Trophoblast cell (in vitro differentiated cells and primary cell): ENCODE measurements around the gene SCO1.
A peak's percentile ranks its signal among the peaks of the same experiment; 100 is the strongest.

Experiments
- DNase-seq, 2 donors: peaks; one replicate each; pipeline ENCODE4 v3.0.0-alpha.2; 2016
- H2AFZ ChIP-seq: 2 replicates; pipeline ENCODE4 v1.6.1; 2013; ENCODE audit warnings: low read length, moderate library complexity, mild to moderate bottlenecking; ENCODE audit not compliant: insufficient read depth, poor library complexity
- H2AK5ac ChIP-seq: 2 replicates; pipeline ENCODE4 v1.6.1; 2013; ENCODE audit warnings: mild to moderate bottlenecking, low read length
- H2BK120ac ChIP-seq: 2 replicates; pipeline ENCODE4 v1.6.1; 2013; ENCODE audit warnings: low read length, mild to moderate bottlenecking, moderate library complexity; ENCODE audit not compliant: insufficient read depth, poor library complexity
- H2BK12ac ChIP-seq: 2 replicates; pipeline ENCODE4 v1.6.1; 2013; ENCODE audit warnings: mild to moderate bottlenecking, low read length, moderate library complexity
- H2BK5ac ChIP-seq: 2 replicates; pipeline ENCODE4 v1.6.1; 2013; ENCODE audit warnings: low read length, low read depth, moderate library complexity, mild to moderate bottlenecking; ENCODE audit not compliant: poor library complexity
- H3K14ac ChIP-seq: 2 replicates; pipeline ENCODE4 v1.6.1; 2013; ENCODE audit warnings: mild to moderate bottlenecking, low read length
- H3K18ac ChIP-seq: 2 replicates; pipeline ENCODE4 v1.6.1; 2013; ENCODE audit warnings: mild to moderate bottlenecking, low read length
- H3K23ac ChIP-seq: 2 replicates; pipeline ENCODE4 v1.6.1; 2013; ENCODE audit warnings: low read length
- H3K27ac ChIP-seq: 2 replicates; pipeline ENCODE4 v1.5.1; 2013; ENCODE audit warnings: low read depth, mild to moderate bottlenecking, inconsistent platforms, low read length, moderate library complexity
- H3K27me3 ChIP-seq: 2 replicates; pipeline ENCODE4 v1.6.1; 2013; ENCODE audit warnings: inconsistent platforms, mild to moderate bottlenecking, low read length, moderate library complexity; ENCODE audit not compliant: insufficient read depth
- H3K36me3 ChIP-seq, 2 experiments: 1 replicate in 1 of 2; 2 replicates in 1 of 2; pipeline ENCODE4 v1.6.1; 2013; ENCODE audit warnings: low read length in 2 of 2, mild to moderate bottlenecking in 2 of 2, moderate library complexity in 1 of 2; ENCODE audit not compliant: insufficient read depth in 2 of 2, control insufficient read depth in 1 of 2
- H3K4ac ChIP-seq: 2 replicates; pipeline ENCODE4 v1.6.1; 2013; ENCODE audit warnings: low read depth, mild to moderate bottlenecking, low read length, moderate library complexity
- H3K4me1 ChIP-seq, 2 experiments: 1 replicate in 1 of 2; 2 replicates in 1 of 2; pipeline ENCODE4 v1.6.1; 2013; ENCODE audit warnings: low read length in 2 of 2, mild to moderate bottlenecking in 2 of 2, moderate library complexity in 1 of 2; ENCODE audit not compliant: insufficient read depth in 2 of 2, control insufficient read depth in 1 of 2
- H3K4me2 ChIP-seq: 2 replicates; pipeline ENCODE4 v1.6.1; 2013; ENCODE audit warnings: inconsistent platforms, mild to moderate bottlenecking, low read length, moderate library complexity
- H3K4me3 ChIP-seq: 2 replicates; pipeline ENCODE4 v1.5.1; 2013; ENCODE audit warnings: mild to moderate bottlenecking, low read depth, low read length, inconsistent platforms
- H3K79me1 ChIP-seq: one replicate; pipeline ENCODE4 v1.6.1; 2013; ENCODE audit warnings: low read length
- H3K79me2 ChIP-seq: 2 replicates; pipeline ENCODE4 v1.6.1; 2013; ENCODE audit warnings: low read length, mild to moderate bottlenecking; ENCODE audit not compliant: control insufficient read depth, insufficient read depth, poor library complexity
- H3K9ac ChIP-seq: 2 replicates; pipeline ENCODE4 v1.6.1; 2013; ENCODE audit warnings: mild to moderate bottlenecking, low read length
- H3K9me3 ChIP-seq: 2 replicates; pipeline ENCODE4 v1.6.1; 2013; ENCODE audit warnings: low read depth, mild to moderate bottlenecking, control low read depth, inconsistent platforms, low read length; ENCODE audit not compliant: insufficient read depth
- H4K12ac ChIP-seq: 2 replicates; pipeline ENCODE4 v1.6.1; 2013; ENCODE audit warnings: low read depth, mild to moderate bottlenecking, low read length, moderate library complexity
- H4K8ac ChIP-seq: 2 replicates; pipeline ENCODE4 v1.6.1; 2013; ENCODE audit warnings: low read depth, mild to moderate bottlenecking, low read length, moderate library complexity
- H4K91ac ChIP-seq: one replicate; pipeline ENCODE4 v1.6.1; 2013; ENCODE audit warnings: low read depth, mild to moderate bottlenecking, low read length, moderate library complexity
- whole genome bisulfite sequencing: extraction: QIAGEN DNeasy Blood & Tissue Kit; methylation state at CpG from one replicate; pipeline ENCODE4 v1.1.7; 2013; ENCODE audit warnings: missing lambda C conversion rate; ENCODE audit not compliant: insufficient read length, insufficient coverage; ENCODE audit errors: extremely low coverage; 5-methylcytosine and 5-hydroxymethylcytosine counted together

Gene SCO1

DNA sequence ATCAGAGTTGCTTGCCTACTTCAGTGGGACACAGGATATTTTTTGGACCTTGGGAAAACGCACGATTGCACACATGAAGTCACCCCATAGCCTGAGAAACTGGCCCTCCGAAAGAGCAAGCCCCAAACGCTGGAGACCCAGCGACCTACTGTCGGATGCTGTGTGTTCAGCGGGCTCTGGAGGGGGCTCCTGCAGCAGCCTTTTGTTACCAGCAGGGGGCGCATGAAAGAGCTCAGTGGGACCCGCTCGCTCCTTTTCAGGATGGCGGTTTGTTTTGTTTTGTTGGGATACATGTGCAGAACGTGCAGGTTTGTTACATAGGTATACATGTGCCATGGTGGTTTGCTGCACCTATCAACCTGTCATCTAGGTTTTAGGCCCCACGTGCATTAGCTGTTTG is 68.6 kb downstream of the SCO1 start:
- no peak overlapping the region for H4K8ac ChIP-seq
- H3K9me3 ChIP-seq, result no peaks in the 10 kb centered on the region
- H2AFZ ChIP-seq, result no peak overlapping the region
- no peaks in the 10 kb centered on the region for H3K79me1 ChIP-seq
- no peak overlapping the region for H3K27ac ChIP-seq
- no peak overlapping the region for H2BK120ac ChIP-seq
- no peaks in the 10 kb centered on the region for H3K4me1 ChIP-seq
- no peak overlapping the region for H2BK5ac ChIP-seq
- H2AK5ac ChIP-seq, result no peak overlapping the region
- H3K79me2 ChIP-seq, result no peaks in the 10 kb centered on the region
- H3K4me3 ChIP-seq, result no peak overlapping the region
- WGBS, result no CpG with 5 or more reads among the region's 13 CpGs
- no peak overlapping the region for H2BK12ac ChIP-seq
- H3K4me2 ChIP-seq, result no peak overlapping the region
- no peak overlapping the region for H3K23ac ChIP-seq
- H3K4ac ChIP-seq, result no peak overlapping the region
- no peaks in the 10 kb centered on the region for H3K27me3 ChIP-seq
- DNase-seq, result peak in 1 of 2 donors; percentile 57
- no peak overlapping the region for H4K12ac ChIP-seq
- no peak overlapping the region for H4K91ac ChIP-seq
- no peaks in the 10 kb centered on the region for H3K36me3 ChIP-seq
- H3K9ac ChIP-seq, result no peak overlapping the region
- H3K18ac ChIP-seq, result no peak overlapping the region
- no peak overlapping the region for H3K14ac ChIP-seq

DNA sequence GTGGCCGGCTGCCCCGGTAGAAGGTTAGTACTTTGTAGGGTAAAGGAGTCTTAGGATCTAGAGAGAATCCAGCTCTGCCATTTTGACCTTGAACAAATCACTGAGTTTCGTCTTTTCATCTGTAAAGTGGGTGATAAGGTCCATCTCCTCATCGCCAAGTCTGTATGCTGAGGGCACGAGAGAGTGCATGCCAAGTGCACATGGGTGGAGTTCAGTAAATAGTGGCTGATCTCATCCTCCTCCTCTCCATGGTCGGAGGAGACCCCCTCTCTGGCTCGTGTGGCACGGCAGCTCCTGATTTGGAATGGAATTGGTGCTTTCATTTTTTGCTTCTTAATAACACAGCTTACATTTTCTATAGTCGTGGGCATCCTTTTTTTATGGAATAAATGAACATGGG is 70.9 kb downstream of the SCO1 start:
- Histone ChIP-seq H3K4me3 (no peak overlapping the region), H2BK120ac (no peak overlapping the region), H3K4me2 (no peak overlapping the region), H3K27ac (no peak overlapping the region), H3K27me3 (no peaks in the 10 kb centered on the region), H4K12ac (no peak overlapping the region), H3K23ac (no peak overlapping the region), H3K18ac (no peak overlapping the region), H4K8ac (no peak overlapping the region), H3K14ac (no peak overlapping the region), H3K4ac (no peak overlapping the region), H3K9ac (no peak overlapping the region), H4K91ac (no peak overlapping the region), H3K36me3 (no peaks in the 10 kb centered on the region), H2AK5ac (no peak overlapping the region), H2AFZ (no peak overlapping the region), H3K9me3 (no peaks in the 10 kb centered on the region), H3K79me1 (no peaks in the 10 kb centered on the region), H2BK12ac (no peak overlapping the region), H3K79me2 (no peaks in the 10 kb centered on the region), H2BK5ac (no peak overlapping the region), H3K4me1 (no peaks in the 10 kb centered on the region)
- DNase-seq, result no peak
- no CpG with 5 or more reads among the region's 9 CpGs for WGBS

DNA sequence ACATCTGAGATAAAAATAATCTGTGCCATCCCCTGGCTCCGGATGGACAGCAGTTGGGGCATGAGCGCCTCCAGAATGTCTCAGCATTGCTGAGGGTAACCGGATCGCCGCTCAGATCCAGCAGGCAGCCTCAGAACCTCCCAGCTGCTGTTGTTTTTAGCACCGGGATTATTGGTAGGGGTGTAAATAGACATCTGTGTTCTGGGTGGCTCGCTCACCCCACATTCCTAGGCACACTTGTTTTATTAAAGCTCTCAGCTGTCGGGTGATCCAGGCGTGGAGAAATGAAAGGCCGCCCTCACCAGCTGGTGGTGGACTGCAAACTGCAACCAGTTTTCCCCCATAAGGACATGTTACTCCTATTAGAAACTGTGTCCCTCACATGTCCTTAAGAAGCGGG is 72.4 kb downstream of the SCO1 start:
- no peak overlapping the region for H3K14ac ChIP-seq
- no peaks in the 10 kb centered on the region for H3K4me1 ChIP-seq
- H3K9ac ChIP-seq, result no peak overlapping the region
- H4K91ac ChIP-seq, result no peak overlapping the region
- no peak overlapping the region for H2BK12ac ChIP-seq
- H3K23ac ChIP-seq, result no peak overlapping the region
- H4K8ac ChIP-seq, result no peak overlapping the region
- no peak overlapping the region for H4K12ac ChIP-seq
- H3K4me3 ChIP-seq, result no peak overlapping the region
- no peak for DNase-seq
- H2BK120ac ChIP-seq, result no peak overlapping the region
- no CpG with 5 or more reads among the region's 11 CpGs for WGBS
- no peak overlapping the region for H3K4me2 ChIP-seq
- H3K79me2 ChIP-seq, result no peaks in the 10 kb centered on the region
- no peaks in the 10 kb centered on the region for H3K9me3 ChIP-seq
- H3K36me3 ChIP-seq, result no peaks in the 10 kb centered on the region
- no peak overlapping the region for H2AK5ac ChIP-seq
- H3K27ac ChIP-seq, result no peak overlapping the region
- no peaks in the 10 kb centered on the region for H3K79me1 ChIP-seq
- no peak overlapping the region for H2BK5ac ChIP-seq
- H3K27me3 ChIP-seq, result no peaks in the 10 kb centered on the region
- no peak overlapping the region for H2AFZ ChIP-seq
- no peak overlapping the region for H3K4ac ChIP-seq
- no peak overlapping the region for H3K18ac ChIP-seq

DNA sequence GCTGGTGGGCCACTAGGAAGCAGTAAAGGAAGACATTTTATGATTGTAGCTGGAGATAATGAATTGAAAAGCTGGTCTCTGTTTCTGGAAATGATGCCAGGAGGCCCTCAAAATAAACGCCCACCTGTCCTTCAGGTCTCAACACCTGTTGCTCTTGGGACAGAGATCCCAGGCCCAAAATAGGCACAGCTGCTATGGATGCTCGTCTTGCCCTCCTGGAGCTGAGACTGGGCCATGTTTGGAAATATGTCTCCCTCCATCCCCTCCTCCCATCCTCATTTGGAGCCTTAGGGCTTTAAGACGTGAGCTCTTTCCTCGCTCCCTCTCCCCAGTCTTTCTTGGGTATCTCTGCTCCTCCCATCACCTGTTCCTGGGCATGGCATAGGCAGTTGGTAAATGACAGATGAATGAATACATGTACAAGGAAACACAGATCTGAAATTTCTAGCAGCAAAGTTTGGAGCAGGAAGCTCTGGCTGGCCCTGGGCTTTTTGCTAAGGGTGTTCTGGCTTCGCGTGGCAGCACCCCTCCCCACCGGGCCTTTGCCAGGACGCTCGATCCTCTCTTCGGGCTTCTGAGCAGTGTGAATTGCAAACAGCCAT is 73.5 kb downstream of the SCO1 start:
- no CpG with 5 or more reads among the region's 10 CpGs for WGBS
- H3K18ac ChIP-seq, result no peak overlapping the region

More for the DNA sequence above, 73.5 kb downstream of the SCO1 start:
- H3K9me3 ChIP-seq, result no peaks in the 10 kb centered on the region
- no peak overlapping the region for H3K27ac ChIP-seq
- H3K4ac ChIP-seq, result no peak overlapping the region
- H3K79me1 ChIP-seq, result no peaks in the 10 kb centered on the region
- no peak overlapping the region for H4K8ac ChIP-seq
- DNase-seq, result no peak
- H2AFZ ChIP-seq, result no peak overlapping the region
- no peak overlapping the region for H2BK5ac ChIP-seq
- H4K12ac ChIP-seq, result no peak overlapping the region
- H3K4me1 ChIP-seq, result no peaks in the 10 kb centered on the region
- H2BK12ac ChIP-seq, result no peak overlapping the region
- H3K4me3 ChIP-seq, result no peak overlapping the region
- no peak overlapping the region for H2AK5ac ChIP-seq
- H3K27me3 ChIP-seq, result no peaks in the 10 kb centered on the region
- no peaks in the 10 kb centered on the region for H3K36me3 ChIP-seq
- no peak overlapping the region for H3K14ac ChIP-seq
- H4K91ac ChIP-seq, result no peak overlapping the region
- H3K9ac ChIP-seq, result no peak overlapping the region
- no peak overlapping the region for H3K4me2 ChIP-seq
- no peak overlapping the region for H2BK120ac ChIP-seq
- H3K79me2 ChIP-seq, result no peaks in the 10 kb centered on the region
- H3K23ac ChIP-seq, result no peak overlapping the region
